K562 (cell line): Measurements from ENCODE around the gene HES5. TPM values are rescaled to one million over a fixed set of nuclear protein-coding genes. Genes with fewer than 3 reads are reported as not detected.

Experiments
- FUS ChIP-seq: fragments of 200-400 bp; formaldehyde crosslinking; optimal IDR thresholded peaks from 2 replicates; pipeline ENCODE3; 2017; ENCODE audit warnings: low read depth, low read length
- SAFB ChIP-seq: fragments of 200-400 bp; formaldehyde crosslinking; IDR thresholded peaks from 2 replicates; pipeline ENCODE4 v1.6.1; 2017; ENCODE audit warnings: low read depth, low read length, borderline replicate concordance
- ZFP30 ChIP-seq: fragments of 250-450 bp; sonication (Bioruptor Pico); IDR thresholded peaks from 2 replicates; pipeline ENCODE4 v1.8.0; 2022; ENCODE audit warnings: moderate library complexity, mild to moderate bottlenecking, inconsistent platforms, borderline replicate concordance
- polyA plus RNA-seq, 8 experiments: library from polyadenylated mRNA; depleted of rRNA in 4 of 8; stranded (reverse) in 5 of 8; unstranded in 3 of 8; fragments of >200 nt; fragmentation: Nextera tagmentation in 2 of 8; fragmentation: Illumina TruSeq in 1 of 8; extraction: Ambion mirVana in 2 of 8; extraction: Trizol in 1 of 8; gene quantifications; 2 replicates each; pipeline versions ENCODE4 v1.2.1 to v1.2.3, GENCODE V29; 2011 to 2014; ENCODE audit warnings: inconsistent platforms in 1 of 8, missing spikeins in 1 of 8
- total RNA-seq, 7 experiments: library from RNA; depleted of rRNA in 6 of 7; stranded (reverse); fragments of >200 nt in 6 of 7; fragmentation: Illumina TruSeq in 2 of 7; extraction: Trizol in 2 of 7; gene quantifications; 2 replicates each; pipeline versions ENCODE4 v1.2.1 to v1.2.3, GENCODE V29; 2011 to 2021; ENCODE audit warnings: low replicate concordance in 1 of 7
- TF ChIP-seq, protein P1 (sequence below), 2 experiments: fragments of 450-650 bp in 1 of 2; sonication (generic) in 1 of 2; formaldehyde crosslinking in 1 of 2; IDR thresholded peaks; 2 replicates each; pipeline versions ENCODE4 v1.7.1 to v1.9.0; 2016 to 2022; ENCODE audit warnings: inconsistent platforms in 1 of 2, mild to moderate bottlenecking in 1 of 2, missing genetic modification reagents in 1 of 2

Gene HES5
- total and polyA plus RNA-seq, 9 of the 15 experiments (the other 6 are each of a cell fraction or from before 2014, with no cell fraction given): not detected

DNA sequence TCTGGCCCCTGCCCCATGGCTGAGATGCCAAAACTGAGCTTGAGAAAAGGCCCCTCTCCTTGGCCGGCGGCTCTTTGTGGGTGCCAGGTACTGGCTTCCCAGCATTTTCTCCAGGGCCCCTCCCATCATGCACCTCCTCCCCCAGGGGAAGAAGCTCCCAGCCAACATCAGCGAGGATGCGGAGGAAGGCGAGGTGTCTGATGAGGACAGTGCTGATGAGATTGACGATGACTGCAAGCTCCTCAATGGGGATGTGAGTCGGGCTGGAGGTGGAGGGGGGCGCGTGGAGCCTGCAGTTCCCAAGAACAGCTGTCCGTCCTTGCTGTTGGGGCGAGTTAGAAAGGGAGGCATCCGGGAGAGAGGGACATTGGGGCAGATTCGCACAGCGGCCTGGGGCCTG is 40.4 kb downstream of the HES5 start (continued):
- TF ChIP-seq, protein P1, sequence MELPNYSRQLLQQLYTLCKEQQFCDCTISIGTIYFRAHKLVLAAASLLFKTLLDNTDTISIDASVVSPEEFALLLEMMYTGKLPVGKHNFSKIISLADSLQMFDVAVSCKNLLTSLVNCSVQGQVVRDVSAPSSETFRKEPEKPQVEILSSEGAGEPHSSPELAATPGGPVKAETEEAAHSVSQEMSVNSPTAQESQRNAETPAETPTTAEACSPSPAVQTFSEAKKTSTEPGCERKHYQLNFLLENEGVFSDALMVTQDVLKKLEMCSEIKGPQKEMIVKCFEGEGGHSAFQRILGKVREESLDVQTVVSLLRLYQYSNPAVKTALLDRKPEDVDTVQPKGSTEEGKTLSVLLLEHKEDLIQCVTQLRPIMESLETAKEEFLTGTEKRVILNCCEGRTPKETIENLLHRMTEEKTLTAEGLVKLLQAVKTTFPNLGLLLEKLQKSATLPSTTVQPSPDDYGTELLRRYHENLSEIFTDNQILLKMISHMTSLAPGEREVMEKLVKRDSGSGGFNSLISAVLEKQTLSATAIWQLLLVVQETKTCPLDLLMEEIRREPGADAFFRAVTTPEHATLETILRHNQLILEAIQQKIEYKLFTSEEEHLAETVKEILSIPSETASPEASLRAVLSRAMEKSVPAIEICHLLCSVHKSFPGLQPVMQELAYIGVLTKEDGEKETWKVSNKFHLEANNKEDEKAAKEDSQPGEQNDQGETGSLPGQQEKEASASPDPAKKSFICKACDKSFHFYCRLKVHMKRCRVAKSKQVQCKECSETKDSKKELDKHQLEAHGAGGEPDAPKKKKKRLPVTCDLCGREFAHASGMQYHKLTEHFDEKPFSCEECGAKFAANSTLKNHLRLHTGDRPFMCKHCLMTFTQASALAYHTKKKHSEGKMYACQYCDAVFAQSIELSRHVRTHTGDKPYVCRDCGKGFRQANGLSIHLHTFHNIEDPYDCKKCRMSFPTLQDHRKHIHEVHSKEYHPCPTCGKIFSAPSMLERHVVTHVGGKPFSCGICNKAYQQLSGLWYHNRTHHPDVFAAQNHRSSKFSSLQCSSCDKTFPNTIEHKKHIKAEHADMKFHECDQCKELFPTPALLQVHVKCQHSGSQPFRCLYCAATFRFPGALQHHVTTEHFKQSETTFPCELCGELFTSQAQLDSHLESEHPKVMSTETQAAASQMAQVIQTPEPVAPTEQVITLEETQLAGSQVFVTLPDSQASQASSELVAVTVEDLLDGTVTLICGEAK (IDR thresholded peaks at IDR 0.05): no peak
- TF ChIP-seq, protein P1 (CRISPR knock-in tag; IDR thresholded peaks at IDR 0.05): no peak
- TF ChIP-seq FUS: no peak
- TF ChIP-seq ZFP30 (CRISPR knock-in tag): no peak
- TF ChIP-seq SAFB: no peak
